GM21367 (cell line): ENCODE results near the gene APOBEC3F.

ENCODE experiments used
- ATAC-seq: cut with Tn5 transposase; IDR thresholded peaks from one replicate; pipeline ENCODE4 v1.9.1; 2021; ENCODE audit not compliant: unreplicated experiment

The APOBEC3F gene

DNA sequence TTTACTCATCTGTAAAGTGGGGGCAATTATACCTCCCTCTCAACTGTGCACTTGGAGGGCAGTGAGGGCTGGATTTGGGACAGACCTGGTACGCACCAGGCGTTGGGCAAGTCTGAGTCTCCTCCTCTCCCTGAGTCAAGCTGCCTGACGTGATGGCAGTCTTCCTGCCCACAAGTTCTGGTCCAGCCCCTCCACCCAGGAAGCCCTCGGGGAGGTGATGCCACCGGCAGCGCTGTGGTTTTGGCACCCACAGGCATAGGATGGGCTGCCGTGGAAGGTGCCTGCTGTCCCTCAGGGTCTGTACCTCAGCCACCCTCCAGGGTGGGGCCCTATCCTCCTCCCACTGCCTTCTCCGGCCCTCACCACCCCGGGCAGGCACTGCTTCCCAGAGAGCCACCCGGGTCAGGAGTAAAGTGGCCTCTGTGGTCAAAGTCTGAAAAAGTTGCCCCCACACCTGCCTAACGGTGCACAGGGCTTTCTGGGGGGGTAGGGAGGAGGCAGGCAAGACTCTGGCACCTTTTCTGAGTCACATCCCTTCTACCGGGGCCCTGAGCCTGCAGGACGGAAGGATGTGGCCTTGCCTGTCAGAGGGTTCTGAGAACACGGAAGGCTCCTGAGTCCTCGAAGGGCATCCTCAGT is 49.9 kb downstream of the APOBEC3F start:
- ATAC-seq, result no peak

DNA sequence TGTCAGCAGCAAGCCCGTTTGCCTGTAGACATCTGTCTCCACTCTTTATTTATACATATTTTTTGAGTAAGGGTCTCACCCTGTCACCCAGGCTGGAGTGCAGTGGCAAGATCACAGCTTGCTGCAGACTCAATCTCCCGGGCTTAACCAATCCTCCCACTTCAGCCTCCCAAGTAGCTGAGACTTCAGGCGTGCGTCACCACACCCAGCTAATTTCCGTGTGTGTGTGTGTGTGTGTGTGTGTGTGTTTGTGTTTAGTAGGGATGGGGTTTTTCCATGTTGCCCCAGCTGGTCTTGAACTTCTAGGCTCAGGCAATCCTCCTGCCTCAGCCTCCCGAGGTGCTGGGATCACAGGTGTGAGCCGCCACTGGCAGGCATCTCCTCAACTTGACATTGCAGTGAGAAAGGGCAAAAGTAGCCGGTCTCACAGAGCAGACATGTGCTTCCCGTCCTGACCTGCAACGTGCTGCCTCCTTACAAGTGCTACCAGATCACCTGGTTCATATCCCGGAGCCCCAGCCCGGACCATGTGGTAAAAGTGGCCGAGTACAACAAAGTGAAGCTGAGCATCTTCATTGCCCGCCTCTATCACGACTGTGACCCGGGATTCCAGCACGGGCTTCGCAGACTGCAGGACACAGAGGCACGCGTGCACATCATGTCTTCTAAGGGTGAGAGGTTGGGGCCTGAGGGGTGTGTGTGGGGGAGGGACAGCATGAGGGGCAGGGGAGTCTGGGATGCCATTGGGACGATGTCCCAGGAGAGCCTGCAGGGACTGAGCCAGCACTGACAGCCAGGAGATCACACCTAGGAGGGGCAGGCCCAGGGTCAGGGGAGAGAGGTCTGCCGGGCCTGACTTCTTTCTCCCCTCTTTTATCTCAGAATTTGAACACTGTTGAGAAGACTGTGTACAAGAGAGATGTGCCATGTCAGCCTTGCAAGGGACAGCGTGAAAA is 50.7 kb downstream of the APOBEC3F start:
- ATAC-seq, result no peak

DNA sequence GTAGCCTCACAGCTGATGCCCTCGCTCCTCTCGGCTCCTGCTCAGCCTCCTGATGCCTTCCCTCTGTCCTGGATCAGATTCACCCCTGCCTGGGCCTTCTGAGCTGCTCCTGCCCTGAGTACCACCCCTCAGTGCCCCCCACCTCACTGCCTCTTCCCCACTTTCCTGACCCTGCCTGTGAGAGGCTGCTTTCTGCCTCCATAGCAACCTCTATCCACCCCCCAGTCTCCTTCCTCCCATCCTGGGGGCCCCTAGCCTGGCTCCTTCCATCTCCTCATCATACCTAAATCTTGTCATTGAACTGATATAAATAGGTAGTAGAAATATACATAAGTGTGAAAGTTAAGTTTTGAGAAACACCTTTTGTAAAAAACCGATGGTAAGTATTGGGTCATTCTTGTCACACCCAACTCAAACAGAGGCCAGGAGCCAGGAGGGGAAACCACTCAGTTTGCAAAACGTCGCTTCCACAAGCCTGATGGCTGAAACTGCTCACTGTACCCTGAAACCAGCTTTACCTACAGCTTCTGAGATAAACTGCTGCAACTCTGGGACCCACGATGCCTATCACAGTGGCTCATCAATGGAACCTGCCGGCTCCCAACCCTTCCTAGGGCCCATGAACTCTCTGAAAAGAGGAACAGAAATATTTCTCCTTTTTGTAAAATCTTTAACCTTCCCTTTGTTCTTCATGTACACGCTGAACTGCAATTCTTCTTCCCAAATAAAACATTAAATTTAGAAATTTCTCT is 51.6 kb downstream of the APOBEC3F start:
- ATAC-seq, result no peak

DNA sequence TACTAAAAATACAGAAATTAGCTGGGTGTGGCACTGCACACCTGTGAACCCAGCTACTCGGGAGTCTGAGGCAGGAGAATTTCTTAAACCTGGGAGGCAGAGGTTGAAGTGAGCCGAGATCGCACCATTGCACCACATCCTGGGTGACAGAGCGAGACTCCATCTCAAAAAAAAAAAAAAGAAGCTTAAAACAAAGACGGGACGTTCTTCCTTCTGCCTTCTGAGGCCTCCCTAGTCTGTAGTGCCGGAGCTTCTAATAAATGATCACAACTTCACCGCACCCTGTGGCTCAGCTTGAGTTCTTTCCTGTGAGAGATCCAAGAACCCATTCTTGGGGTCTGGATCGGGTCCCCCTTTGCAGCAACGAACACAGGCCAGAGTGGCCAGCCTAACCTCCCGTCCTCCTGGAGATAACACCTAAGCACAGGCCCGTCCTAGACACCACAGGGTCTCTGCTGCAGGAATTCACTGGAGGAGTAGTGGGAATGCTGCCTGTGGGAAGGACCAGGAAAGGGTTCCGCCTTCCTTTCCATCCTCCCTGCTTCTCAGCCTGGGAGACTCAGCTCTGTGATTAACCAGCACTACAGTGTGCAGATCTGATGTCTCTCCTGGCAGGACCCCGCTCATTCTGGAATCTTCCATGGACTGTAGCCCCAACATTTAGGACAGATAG is 54.2 kb downstream of the APOBEC3F start:
- ATAC-seq, result no peak

DNA sequence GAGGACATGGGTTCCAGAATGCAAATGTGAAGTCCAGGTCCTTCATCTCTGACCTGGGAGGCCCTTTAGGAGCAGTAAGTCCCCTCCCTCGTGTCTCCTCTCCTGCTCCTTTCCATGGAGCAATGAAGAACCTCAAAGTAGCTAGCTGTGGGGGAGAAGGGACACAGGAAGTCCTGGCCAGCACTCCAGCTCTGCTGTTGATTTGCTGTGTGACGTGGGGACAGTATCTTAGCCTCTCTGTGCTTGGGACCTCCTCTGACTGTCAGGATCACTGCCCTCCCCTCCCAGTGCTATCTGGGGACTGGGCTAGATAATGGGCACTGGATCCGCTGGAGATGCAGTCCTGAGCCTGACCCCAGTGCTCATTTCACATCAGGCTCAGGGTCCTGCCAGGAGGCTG is 55.3 kb downstream of the APOBEC3F start:
- no peak for ATAC-seq

DNA sequence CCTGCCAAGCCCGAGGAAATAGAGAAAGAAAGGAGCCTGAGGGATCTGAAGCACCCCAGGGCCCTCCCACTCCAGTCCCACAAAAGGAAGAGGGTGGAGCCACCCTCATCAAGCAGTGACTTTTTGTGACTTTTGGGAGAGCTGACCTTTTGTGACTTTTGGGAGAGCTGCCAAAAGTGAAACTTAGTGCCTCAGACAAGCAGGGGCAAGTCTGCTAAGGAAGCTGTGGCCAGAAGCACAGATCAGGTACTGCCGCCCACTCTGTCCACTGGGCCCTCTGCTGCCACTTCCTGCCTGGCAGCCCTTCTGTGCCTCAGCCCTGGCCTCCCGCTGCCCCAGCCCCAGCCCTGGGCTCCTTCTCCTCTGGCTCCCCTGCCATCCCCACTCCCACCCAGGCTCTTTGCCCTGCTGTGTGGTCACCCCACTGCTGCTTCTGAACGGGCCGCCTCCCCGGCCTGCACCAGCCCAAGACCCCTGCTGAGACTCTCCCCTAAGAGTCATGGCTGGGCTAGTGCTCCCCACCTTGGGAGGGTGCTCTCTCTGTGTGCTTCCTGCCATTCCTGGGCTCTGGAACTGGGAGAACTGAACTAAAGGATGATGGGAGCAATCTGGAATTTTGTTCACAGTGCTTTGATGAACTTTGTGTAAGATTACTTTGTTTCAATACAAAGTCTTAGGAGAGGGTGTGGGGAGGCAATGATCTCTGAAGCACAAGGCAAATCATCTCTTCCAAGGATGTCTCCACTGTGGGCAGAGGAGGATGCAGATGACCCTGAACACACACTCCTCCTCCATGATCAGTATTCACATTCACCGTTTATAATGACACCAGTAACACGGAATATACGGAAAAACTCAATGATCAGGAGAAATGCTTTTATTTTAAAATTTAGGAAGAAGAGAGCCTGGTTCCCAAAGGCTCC is 56.7 kb downstream of the APOBEC3F start, which contains the start of gene APOBEC3H:
Gene APOBEC3H (plus strand): TSS at position 147 of the 923 bp plus-strand sequence. CDS start 3,035 bp downstream, outside the sequence.
- no peak for ATAC-seq

DNA sequence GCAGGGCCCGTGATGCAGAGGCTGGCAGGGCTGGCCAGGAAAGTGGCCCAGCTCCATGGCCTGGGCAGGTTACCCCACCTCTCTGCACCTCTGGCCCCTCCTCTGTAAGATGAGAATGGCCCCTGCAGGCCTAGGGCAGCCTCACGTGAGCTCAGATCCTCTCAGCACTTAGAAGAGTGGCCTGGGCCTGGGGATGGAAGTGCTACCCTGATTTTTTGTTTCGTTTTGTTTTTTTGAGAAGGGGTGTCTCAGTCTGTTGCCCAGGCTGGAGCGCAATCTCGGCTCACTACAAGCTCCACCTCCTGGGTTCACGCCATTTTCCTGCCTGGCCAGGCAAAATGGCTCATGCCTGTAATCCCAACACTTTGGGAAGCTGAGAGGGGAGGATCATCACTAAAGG is 57.4 kb downstream of the APOBEC3F start:
- no peak for ATAC-seq

DNA sequence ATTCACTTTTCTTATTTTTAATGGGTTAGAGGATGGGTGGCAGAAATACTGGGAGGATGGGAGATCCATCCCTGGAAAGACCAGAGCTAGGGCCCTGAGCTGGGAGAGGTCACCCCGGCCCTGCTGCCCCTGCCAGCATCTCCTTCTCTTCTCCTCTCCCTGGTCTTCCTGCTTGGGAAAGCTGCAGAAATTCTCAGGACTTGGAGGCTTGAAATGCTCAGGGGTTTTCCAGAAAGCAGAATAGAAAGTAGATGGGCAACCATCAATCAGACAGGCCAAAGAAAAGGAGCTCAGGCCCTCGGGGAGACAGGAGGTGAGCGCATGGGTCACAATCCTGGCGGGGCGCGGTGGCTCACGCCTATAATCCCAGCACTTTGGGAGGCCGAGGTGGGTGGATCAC is 57.9 kb downstream of the APOBEC3F start:
- no peak for ATAC-seq

DNA sequence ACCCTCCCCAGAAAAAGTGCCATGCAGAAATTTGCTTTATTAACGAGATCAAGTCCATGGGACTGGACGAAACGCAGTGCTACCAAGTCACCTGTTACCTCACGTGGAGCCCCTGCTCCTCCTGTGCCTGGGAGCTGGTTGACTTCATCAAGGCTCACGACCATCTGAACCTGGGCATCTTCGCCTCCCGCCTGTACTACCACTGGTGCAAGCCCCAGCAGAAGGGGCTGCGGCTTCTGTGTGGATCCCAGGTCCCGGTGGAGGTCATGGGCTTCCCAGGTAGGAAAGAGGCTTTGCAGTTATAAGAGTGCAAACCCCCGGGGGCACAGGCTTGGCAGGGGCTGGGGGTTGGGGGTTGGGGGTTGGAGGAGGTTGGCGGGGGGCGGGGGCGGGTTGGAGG is 60.6 kb downstream of the APOBEC3F start:
- ATAC-seq, result no peak

DNA sequence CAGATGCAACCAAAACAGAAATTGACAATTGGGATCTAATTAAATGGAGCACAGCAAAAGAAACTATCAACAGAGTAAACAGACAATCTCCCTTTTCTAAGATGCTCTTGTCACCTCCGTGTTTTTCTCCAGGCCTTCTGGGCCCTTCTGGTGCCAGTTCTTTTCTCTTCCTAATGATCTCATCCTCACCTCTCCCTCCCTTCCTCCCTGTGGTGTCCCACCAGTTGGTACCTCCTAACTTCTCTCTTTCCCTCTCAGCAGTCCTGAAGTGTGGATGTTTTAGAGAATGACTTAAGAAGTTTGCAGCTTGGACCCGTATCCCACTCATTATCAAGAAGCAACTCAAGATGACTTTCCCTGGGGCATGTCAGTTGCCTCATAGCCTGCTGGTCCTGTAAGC is 62.8 kb downstream of the APOBEC3F start:
- no peak for ATAC-seq
